ENCODE data around the gene DIMT1.
A peak's percentile ranks its signal among the peaks of the same experiment; 100 is the strongest.

The DIMT1 gene

DNA sequence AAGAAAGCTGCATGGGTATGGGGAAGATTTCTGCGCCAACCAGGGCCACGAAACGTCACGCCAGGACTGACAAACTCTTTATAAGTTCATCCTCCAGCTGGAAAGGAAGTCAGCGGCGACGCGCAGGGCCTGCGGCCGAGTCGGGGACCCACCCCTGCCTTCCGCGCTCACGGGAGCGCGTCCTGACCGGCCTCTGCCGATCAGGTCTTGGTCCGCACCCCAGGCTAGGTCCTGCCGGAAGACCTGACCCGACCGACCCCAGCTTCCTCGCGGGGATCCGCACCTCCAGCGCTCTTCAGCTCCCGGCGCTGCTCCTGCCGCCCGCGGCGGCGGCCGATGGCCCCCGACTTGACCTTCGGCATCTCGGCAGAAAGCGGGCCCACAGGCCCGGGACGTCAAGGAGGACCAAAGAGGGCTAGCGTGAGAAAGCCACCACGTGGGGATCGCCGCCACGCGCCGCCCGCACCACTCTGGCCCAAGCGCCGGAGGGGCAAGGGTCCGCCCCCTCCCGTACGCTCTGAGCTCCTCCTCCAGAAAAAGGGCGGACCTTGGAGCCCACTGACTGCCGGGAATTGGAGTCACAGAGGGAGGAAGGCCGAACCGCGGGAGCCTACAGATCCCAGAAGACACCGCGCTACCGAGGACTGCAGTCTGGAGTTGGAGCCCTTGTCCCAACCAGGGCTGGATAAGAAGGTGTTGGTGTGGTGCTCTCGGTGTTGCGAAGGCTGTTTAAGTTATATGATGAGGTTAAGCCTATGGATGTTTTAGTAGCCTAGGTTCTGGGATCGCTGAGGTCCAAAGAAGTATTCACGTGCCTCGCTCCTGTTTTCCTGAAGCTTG, at the start of gene DIMT1:
Gene DIMT1, minus strand, starts transcription at position 495 of the 840 bp plus-strand sequence. Its CDS starts 133 bp downstream, at position 362.
- DNase-seq (ENCODE audit: low read depth) = peak; percentile 68

DNA sequence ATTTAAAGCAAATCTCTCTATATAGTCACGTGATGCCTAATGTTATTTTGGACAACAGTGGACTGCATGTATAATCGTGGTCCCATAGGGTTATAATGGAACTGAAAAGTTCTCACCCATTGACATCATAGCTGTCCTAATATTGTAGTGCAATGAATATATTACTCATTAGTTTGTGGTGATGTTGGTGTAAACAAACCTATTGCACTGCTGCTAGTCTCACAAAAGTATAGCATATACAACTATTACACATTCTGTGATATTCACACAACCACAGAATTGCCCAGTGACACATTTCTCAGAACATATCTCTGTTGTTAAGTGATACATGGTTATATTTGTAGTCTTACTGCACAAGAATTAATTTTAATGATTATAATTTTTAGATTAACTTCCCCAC, 46.6 kb upstream of the DIMT1 start:
- no peak for DNase-seq (ENCODE audit: low read depth)

DNA sequence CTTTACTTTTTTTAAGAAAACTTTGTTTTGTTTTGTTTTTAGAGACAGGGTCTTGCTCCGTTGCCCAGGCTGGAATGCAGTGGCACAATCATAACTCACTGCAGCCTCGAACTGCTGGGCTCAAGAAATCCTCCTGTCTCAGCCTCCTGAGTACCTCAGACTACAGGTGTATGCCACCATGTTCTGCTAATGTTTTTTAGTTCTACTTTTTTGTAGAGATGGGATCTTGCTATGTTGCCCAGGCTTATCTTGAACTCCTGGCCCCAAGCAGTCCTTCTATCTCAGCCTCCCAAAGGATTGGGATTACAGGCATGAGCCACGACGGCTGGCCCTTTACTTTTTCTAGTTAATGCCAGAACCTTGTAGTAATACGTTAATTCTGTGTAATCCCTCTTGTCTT, 44.8 kb upstream of the DIMT1 start:
- DNase-seq (ENCODE audit: low read depth) = no peak

DNA sequence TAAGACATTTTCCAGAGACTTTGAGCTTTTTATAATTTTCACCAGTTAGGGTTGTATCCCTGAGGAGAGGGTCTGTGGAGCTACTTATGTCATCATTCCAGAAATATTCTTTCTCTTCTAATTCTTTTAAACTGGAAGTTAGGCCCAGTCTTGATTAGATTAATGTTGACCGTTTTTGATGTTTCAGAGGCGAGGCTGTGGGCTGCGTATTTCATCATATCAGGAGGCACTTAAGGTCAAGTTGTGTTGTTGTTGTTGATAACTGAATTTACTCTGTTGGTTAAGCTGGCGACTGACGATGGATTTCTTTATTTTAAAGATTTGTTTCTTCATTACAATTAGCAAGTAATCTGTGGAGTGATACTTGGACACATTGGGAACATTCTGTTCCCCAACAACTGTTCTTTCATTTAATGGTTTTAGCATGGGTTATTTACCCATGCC, 28.9 kb upstream of the DIMT1 start:
- DNase-seq (ENCODE audit: low read depth) = no peak

DNA sequence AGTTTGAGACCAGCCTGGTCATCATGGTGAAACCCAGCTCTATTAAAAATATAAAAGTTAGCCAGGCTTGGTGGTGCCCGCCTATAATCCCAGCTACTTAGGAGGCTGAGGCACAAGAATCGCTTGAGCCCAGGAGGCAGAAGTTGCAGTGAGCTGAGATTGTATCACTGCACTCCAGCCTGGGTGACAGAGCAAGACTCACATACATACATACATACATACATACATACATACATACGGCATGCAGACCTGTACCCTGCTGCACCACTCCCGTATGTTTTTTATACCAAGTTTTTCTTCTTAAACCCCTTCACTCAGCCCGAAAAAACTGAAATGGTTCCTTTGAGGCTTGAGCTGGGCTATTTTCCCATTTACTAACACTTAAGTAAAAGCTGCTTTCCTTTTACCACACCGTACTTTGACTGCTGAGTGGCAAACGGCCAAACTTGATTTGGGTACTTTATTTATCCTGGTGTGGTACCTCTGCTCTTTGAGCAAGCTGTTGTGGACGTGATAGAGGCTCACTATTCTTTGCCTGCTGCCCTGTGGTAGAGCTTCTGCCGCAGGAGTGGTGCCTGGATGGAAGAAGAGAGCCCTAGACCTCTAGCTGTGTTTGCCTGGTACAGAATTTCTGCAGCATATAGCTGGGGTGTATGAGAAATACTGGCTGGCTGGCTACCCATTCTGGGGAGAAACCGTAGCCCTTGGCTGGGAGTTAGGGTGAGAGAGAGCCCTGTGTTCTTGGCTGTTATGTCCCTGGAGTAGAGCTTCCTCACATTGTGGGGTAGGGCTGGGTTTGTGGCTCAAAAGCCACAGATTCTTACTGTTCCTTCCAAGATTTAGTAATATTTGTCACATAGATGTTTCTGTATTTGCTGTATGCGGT, 28.3 kb upstream of the DIMT1 start:
- DNase-seq (ENCODE audit: low read depth) = no peak

DNA sequence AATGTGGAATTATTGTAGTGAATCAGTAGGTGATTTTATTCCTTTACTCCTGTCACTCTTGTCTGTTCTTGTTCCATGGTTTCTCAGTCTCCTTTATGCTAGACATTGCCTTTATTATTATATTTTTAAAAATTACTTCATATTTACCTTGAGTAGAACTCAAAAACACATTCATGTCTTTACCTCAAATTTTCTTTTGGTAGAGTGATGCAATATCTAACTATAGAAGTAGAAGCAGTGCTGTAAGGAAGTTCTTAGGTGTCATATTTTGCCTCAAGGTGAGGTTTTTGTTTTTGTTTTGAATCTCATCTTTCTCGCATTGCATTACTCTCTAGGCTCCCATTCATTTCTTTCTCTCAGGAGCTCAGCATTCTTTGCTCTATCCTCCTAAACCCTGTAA, 21.1 kb upstream of the DIMT1 start:
- DNase-seq (ENCODE audit: low read depth) = no peak

DNA sequence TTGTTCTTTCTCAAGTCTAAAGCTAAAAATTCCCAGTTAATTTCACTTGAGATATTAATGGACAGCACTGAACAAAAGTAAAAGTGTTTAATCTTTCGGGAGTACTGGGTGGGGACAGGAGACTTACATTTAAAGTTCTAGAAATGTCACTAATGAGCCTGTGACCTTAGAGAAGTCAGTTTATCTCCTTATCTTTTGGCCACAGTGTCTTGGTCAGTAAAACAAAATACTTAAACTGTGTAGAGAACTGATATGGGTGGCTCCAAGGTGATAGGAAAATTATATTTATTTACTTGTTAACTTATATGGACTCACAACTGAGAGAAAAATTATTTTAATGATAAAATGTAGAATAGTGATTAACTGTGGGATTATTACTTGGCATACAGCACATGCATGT, 17.7 kb upstream of the DIMT1 start:
- DNase-seq (ENCODE audit: low read depth) = no peak

DNA sequence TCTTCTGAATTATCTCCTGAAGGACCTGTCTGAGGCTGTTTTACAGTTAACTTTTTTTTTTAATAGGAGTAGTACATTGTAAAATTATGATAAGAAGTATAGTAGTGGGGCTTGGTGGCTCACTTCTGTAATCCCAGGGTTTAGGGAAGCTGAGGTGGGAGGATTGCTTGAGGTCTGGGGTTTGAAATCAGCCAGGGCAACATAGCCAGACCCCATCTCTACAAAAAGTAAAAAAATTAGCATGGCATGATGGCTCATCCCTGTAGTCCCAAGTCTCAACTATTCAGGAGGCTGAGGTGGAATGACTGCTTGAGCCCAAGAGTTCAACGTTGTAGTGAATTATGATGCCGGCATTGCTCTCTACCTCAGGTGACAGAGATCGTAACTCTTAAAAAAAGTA, 15.9 kb upstream of the DIMT1 start:
- no peak for DNase-seq (ENCODE audit: low read depth)

DNA sequence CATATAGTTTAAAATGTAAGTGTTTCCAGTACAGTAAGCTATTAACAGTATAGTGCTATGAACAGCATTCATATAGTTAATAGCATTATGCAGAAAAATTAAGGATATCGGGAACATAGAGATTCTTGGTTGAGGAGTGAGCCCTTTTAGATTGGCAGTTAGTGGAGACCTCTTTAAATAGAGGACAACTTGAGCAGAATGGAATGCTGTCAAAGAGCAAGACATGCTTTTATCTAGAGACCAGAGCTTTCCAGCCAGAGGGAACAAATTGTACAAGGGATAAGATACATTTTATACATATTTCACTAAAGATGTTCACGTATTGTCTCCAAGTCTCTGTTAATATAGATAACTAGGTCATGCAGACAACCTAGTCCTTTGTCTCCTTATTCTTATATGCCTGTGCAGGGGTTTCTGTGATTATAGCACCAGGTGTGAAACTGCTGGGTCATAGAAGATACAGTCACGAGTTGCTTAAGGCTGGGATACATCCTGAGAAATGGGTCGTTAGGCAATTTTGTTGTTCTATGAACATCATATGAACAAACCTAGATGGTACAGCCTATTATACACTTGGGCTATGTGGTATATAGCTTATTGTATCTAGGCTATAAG, 14.9 kb upstream of the DIMT1 start:
- DNase-seq (ENCODE audit: low read depth) = no peak

DNA sequence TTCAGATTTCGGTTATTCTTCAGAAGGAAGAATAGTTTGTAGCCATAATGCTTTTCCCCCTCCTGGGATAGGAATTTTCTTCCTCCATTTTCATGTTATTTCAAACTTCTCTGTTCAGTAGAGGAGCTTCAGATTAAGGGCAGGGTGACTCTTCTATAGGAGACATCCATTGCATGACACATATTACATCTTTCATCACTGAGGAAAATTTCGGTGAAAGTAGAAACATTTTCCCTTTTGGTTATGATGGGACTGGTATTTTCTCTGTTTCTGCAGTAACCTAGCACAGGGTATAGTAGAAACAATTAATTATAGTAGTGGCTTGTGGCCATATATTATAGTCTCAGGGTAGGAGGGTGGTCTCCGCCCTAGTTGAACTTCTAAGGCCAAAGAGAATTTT, 10.0 kb upstream of the DIMT1 start:
- DNase-seq (ENCODE audit: low read depth) = no peak

DNA sequence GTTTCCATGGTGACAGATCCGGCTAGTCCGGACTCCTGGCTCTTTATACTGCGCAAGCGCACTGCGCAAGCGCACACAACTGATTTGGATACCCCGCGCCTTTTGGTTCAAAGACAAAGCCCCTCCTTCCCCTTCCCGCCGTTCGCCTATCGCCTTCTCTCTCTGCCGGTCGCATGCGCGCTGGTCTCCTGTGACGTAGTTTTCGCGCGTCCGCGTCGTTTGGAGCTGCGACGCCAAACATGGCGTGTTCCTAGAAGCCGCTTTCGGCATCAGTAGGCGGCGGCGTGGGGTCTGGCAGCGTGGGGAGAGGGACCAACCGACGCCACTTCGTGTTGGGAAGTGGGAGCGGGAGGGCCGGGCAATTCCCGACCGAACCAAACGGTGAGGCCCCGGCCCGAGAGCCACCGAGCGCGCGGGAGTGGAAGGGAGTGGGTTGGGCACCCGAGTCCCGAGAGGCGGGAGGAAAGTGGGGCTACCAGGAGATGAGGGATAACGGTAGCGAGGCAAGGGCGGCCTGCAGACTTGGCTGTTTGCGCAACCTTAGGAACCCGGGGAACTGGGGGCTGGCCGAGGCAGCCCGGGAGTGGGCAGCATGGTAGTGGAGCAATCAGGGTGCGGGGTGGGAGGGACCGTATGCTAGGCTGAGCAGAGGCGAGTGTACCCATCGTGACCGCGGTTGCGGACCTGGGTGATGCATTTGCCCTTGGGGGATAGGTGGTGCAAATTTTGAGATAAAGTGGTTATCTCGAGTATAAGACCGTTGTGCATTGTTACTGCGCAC, 9.0 kb upstream of the DIMT1 start, which contains the start of gene IPO11:
Gene IPO11, plus strand, starts transcription at position 215 of the 781 bp plus-strand sequence. CDS start 24,517 bp downstream, outside the sequence.
- peak; percentile 95 for DNase-seq (ENCODE audit: low read depth)

DNA sequence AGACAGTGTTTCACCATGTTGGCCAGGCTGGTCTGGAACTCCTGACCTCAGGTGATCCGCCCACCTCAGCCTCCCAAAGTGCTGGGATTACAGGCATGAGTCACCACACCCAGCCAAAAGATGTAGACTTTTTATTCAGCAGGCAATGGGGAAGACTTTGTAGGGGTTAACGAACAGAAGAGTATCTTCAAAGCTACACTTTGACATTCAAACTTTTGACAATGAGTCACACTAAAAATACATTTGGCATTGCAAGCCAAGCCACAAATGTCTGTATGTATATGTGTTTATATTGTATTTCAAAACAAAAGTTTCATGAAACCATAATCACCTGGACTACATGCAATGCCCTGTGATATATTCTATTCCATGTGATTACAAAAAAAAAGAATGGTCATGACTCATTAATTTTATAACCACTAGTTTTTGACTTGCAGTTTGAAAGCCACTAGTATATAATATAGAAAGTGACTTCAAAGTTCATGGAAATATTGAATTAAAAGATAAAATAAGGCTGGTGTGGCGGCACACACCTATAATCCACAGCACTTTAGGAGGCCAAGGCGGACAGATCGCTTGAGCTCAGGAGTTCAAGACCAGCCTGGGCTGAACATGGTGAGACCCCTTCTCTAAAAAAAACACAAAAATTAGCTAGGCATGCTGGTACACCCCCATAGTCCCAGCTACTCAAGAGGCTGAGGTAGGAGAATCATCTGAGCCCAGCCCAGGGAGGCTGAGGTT, 8.3 kb downstream of the DIMT1 start:
- no peak for DNase-seq (ENCODE audit: low read depth)

DNA sequence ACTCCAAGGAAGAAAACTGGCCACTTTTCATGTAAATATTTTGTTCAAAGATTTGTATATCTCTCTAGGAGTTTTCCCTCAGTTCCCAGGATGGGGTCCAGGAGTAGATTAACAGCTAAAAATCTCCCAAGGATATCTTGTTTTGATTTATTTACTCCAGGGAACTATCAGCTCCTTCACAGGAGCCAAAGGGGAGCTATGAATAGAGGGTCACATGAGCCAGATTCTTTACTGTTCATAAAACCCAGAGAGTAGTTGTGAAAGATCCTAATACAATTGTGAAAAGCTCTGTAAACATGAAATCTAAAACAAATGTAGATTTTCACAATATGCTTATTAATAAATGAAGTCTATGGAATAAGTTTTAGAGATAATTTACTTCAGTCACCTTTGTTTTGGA, 16.9 kb downstream of the DIMT1 start:
- no peak for DNase-seq (ENCODE audit: low read depth)

DNA sequence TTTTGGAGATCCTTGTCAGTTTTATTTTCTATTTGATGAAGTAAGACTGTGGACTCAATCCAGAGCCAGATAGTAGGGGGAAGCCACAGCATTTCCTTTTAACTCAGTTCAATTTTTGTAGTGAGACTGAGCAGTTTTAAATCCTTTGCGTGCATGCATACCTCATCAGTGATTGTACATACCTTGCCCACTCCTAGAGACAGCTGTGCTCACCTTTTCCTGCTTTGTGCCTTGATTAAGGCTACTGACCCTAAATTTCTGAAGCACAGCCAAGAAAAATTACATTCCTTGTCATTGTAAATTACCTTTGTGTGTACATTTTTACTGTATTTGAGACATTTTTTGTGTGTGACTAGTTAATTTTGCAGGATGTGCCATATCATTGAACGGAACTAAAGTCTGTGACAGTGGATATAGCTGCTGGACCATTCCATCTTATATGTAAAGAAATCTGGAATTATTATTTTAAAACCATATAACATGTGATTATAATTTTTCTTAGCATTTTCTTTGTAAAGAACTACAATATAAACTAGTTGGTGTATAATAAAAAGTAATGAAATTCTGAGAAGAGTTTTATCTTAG, 17.8 kb downstream of the DIMT1 start:
- no peak for DNase-seq (ENCODE audit: low read depth)

DNA sequence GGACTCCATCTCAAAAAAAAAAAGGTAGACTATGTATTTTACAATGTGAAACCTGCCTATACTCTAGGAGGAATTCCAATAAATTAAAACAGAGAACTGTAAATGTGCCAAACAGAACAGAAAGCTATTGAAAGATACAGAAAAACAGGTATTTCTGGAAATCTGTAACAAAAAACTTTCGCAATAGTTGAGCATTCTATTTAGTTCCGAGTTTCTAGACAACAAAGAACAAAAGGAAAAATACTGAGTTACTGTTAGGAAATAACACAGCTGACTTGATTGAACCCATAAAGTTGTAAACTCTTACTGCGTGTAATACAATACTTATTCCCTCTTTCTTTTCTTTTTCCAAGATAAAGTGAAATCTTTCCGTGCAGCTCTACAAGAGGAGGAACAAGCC, 18.6 kb downstream of the DIMT1 start:
- no peak for DNase-seq (ENCODE audit: low read depth)

DNA sequence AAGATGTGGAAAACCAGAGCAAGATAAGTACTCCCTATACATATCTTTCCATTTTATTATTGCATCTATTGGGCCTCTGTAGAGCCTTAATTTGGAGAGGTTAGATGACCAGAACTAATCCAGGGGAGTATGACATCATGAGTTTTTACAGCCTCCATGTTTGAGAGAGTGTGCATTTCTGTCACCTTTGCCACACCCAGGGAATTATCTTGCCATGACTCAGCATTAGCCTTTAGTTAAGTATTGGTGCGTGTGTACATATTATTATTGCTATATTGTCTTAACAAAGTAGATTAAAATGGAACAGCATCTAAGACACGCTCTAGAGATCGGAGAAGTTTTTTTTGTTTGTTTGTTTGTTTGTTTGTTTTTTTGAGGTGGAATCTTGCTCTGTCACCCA, 27.6 kb downstream of the DIMT1 start:
- no peak for DNase-seq (ENCODE audit: low read depth)

DNA sequence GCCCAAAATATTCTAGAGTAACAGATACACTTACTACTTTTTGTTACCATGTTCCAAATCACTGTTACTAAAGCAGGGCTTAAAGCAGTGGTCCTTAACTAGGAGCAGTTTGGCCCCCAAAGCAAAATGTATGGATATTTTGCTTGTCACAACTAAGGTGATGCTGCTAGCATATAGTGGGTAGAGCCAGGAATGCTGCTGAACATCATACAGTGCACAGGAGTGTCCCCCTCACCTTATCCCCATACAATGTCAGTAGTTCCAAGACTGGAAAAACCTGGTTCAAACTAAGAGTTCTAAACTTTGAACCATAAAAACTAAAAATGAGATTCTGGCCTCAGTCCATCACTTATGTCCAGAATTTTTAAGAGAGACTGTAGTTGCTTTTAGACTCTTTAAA, 28.1 kb downstream of the DIMT1 start:
- DNase-seq (ENCODE audit: low read depth) = no peak

DNA sequence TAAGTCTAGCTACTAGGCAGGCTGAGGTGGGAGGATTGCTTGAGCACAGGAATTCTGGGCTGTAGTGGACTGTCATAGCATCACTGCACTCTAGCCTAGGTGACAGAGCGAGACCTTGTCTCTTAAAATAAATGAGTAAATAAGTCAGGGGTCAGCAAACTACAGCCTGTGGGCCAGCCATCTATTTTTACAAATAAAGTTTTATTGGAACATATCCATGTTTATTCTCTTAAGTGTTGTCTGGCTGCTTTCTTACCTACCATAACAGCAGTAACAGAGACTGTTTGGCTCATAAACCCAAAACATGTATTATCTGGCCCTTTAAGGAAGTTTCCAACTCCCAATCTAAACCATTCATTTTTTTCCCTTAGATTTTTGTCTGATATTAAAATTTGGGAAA, 29.6 kb downstream of the DIMT1 start:
- no peak for DNase-seq (ENCODE audit: low read depth)

DNA sequence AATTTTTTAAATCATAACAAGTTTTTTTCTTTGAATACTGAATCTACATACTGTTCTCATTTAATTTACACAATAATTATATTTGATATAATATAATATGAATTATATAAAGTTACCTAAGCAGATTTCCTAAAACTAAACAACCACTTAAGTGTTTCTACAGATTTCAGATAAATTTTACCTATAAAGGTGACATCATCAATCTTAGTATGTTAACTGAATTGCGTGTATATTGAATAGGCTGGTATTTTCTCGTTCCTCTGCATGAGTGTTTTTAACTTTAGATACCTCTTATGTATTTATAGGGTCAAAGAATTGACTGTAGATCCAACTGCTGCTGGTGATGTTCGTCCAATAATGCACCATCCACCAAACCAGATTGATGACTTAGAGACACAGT, 30.3 kb downstream of the DIMT1 start:
- DNase-seq (ENCODE audit: low read depth) = no peak

DNA sequence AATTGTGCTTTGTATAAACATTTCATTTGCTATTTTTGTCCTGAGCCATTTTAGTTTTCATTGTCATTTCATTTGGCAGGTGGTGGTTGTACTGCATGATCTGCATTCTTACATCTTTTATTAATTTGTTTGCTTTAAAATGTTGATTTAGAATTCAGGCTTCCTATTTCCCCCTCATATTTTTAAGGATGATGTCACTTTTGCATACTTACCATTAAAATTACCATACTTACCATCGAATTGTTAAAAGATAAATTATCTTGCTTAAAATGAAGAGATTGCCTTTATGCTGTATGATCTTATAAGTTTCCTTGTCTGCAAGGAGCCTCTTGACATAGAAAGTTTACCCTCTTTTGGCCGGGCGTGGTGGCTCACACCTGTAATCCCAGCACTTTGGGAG, 31.1 kb downstream of the DIMT1 start:
- no peak for DNase-seq (ENCODE audit: low read depth)

DNA sequence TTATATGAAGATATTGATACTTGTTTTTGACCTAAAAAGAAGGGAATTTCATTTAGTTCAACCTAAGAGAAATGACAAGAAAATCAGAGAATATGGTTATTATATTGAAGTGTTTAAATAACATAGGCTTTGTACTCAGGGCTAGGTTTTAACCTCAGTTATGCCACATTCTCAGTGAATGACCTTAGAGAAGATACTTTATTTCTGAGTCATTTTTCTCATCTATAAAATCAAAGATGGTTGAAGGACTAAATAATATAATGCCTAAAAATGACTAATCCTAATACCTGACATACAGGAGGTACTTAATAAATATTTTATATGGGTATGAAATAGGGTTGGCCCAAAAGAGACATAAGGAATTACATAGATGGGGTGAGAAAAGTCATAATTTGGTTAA, 32.3 kb downstream of the DIMT1 start:
- no peak for DNase-seq (ENCODE audit: low read depth)
